Stimulated activated CD8-positive, alpha-beta memory T cell treated with anti-CD3 and anti-CD28 coated beads, Interleukin-4, amount 100 ng/mL, for 1 hour (primary cell): Measurements from ENCODE around the gene LDLR.
A peak's percentile ranks its signal among the peaks of the same experiment; 100 is the strongest.
"Not testable (repeated sequence)": the region's sequence is repeated elsewhere in the genome, so short reads cannot be mapped to it uniquely, and the experiment has no call there.

Experiments used
- DNase-seq, 2 donors: peaks; one replicate each; pipeline ENCODE4 v3.0.0-alpha.2; 2020; ENCODE audit warnings: low read depth in 2 of 2, low spot score in 1 of 2

LDLR gene

DNA sequence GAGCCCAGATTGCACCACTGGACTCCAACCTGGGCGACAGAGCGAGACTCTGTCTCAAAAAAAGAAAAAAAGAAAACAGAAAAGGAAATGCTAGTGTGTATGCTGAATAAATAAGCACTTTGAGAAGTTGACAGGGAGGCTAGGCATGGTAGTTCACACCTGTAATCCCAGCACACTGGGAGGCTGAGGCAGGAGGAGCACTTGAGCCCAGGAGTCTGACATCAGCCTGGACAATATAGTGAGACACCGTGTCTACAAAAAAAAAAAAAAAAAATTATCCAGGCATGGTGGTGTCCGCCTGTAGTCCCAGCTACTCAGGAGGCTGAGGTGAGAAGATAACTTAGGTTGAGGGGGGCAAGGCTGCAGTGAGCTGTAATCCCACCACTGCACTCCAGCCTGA, 19.1 kb upstream of the LDLR start:
- DNase-seq = no peak

DNA sequence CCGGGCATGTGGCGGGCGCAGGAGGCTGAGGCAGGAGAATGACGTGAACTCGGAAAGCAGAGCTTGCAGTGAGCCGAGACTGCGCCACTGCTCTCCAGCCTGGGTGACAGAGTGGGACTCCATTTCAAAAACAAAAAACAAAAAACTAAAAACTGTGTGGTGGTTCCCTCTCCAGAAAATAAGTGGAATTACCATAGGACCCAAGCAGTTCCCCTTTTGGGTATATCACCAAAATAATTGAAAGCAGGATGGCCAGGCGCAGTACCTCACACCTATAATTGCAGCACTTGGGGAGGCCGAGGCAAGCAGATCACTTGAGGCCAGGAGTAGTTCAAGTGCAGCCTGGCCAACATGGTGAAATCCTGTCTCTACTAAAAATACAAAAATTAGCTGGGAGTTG, 15.7 kb upstream of the LDLR start:
- DNase-seq = no peak

DNA sequence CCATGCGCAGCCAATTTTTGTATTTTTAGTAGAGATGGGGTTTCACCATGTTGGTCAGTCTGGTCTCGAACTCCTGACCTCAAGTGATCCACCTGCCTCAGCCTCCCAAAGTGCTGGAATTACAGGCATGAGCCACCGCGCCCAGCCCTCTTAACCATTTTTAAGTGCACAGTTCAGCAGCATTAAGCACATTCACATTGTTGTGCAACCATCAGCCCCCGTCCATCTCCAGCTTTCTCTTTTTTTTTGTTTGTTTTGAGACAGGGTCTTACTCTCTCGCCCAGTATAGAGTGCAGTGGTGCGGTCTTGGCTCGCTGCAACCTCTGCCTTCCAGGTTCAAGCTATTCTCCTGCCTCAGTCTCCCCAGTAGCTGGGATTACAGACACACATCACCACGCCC, 12.5 kb upstream of the LDLR start:
- not testable (repeated sequence) for DNase-seq

DNA sequence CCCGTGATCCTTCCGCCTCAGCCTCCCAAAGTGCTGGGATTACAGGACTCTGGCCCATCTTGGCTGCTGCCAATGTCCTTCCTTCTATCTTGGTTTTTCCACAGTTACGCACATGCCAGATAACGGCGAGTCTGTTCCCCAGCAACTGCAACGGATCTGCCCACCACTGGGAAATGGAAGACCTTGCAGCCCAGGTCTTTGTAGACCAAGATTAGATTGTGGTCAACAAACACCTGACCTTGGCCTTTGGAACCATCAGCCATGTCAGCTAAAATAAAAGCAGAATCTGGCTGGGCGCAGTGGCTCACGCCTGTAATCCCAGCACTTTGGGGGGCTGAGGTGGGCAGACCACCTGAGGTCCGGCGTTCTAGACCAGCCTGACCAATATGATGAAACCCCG, 10.4 kb upstream of the LDLR start:
- no peak for DNase-seq

DNA sequence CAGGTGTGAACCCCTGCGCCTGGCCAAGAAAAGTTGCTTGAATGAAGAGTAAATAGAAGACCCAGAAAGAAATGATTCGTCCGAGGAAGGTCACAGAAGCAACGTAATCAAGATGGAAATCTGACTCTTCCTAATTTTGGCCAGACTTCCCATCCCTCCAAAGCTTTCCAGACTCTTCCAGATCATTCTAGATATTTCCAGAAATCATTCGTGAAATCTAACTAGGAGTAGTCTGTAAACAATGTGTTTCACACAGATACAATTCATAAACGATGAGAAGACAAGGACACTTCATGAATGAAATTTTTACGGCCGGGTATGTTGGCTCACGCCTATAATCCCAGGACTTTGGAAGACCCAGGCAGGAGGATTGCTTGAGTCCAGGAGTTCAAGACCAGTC, 9.3 kb upstream of the LDLR start:
- DNase-seq = no peak

DNA sequence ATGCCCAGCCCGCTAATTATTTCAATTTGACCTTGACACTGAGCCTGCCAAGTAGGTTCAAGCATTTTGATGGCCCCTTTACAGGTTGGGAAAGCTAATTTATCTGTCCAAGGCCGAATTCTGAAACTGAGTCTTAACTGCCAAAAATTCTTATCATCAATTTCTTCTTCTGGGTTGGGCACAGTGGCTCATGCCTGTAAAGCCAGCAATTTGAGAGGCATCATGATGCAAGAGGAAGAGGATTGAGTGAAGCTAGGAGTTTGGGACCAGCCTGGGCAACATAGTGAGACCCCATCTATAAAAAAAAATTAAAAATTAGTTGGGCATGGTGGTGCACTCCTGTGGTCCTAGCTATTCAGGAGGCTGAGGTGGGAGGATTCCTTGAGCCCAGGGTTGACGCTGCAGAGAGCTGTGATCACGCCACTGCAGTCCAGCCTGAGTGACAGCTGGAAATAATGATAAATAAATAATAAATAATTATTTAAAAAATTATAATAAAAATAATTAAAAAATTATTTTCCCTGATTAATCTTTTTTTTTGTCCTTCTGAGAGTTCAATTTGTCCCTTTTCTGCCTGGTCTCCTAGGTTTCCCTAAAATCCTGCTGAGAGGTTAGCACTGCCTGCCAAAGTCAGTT, 1.3 kb upstream of the LDLR start:
- DNase-seq = no peak

DNA sequence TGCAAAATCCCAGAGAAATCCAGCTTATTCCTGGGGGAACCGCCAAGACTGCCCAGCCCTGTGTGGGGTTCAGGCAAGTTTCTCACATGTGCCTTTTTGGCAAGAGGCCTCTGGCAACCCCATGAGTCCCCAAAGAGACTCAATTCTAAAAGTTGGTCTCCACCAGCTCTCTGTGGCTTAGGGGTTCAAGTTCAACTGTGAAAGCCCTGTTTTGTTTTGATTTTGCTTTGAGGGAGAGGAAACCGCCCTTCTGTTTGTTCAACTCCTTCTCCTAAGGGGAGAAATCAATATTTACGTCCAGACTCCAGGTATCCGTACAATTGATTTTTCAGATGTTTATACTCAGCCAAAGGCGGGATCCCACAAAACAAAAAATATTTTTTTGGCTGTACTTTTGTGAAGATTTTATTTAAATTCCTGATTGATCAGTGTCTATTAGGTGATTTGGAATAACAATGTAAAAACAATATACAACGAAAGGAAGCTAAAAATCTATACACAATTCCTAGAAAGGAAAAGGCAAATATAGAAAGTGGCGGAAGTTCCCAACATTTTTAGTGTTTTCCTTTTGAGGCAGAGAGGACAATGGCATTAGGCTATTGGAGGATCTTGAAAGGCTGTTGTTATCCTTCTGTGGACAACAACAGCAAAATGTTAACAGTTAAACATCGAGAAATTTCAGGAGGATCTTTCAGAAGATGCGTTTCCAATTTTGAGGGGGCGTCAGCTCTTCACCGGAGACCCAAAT, 583 bp upstream of the LDLR start:
- no peak for DNase-seq

DNA sequence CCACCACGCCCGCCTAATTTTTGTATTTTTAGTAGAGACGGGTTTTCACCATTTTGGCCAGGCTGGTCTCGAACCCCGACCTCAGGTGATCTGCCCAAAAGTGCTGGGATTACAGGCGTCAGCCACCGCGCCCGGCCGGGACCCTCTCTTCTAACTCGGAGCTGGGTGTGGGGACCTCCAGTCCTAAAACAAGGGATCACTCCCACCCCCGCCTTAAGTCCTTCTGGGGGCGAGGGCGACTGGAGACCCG, 676 bp downstream of the LDLR start:
- DNase-seq = not testable (repeated sequence)

DNA sequence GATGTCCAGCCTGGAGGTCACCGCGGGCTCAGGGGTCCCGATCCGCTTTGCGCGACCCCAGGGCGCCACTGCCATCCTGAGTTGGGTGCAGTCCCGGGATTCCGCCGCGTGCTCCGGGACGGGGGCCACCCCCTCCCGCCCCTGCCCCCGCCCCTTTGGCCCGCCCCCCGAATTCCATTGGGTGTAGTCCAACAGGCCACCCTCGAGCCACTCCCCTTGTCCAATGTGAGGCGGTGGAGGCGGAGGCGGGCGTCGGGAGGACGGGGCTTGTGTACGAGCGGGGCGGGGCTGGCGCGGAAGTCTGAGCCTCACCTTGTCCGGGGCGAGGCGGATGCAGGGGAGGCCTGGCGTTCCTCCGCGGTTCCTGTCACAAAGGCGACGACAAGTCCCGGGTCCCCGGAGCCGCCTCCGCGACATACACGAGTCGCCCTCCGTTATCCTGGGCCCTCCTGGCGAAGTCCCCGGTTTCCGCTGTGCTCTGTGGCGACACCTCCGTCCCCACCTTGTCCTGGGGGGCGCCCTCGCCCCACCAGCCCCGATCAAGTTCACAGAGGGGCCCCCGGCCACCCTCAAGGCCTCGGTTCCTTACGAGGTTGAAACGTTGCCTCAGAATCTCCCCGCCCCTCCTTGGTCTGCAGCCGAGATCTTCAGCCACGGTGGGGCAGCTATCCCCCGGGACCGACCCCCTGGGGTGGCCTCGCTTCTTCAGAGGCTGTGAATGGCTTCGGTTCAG, 1.2 kb downstream of the LDLR start:
- DNase-seq = peak; percentile 91 to 94

DNA sequence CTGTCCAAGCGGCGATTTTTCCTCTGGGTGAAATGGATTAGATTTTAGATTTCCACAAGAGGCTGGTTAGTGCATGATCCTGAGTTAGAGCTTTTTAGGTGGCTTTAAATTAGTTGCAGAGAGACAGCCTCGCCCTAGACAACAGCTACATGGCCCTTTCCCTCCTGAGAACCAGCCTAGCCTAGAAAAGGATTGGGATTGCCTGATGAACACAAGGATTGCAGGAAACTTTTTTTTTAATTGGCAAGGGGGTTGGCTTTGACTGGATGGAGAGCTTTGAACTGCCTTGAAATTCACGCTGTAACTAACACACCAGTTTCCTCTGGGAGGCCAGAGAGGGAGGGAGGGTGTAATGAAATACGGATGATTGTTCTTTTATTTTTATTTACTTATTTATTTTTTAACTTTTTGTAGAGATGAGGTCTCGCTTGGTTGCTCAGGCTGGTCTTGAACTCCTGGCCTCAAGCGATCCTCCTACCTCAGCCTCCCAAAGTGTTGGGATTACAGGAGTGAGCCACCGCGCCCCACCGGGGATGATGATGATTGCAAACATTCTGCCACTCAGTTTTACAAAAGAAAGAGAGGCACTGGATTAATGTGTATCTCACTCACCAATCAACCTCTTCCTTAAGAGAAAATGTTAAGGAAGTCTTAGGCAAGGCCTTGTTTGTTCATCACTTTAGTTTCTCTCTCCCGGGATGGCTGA, 1.9 kb downstream of the LDLR start:
- DNase-seq = no peak

DNA sequence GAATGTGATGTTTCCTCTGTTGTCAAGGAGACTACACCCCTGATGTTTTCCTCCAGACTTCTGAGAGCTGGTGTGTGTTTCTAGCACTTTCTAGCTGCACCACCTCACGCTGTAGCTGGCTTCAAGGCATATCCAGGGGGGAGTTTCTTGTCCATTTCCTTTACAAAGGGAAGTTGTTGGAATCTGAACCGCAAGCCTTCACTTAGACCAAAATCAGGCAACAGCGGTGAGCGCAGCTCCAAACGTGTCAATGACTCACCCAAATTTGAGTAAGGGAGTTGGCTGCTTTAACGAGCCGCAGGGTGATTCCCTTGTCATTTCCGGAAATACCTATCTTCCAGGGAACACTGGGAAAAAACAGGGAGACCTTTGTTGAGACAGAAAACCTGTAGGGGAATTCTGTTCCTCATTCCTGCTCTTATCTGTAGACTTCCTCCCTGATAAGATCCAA, 2.5 kb downstream of the LDLR start:
- DNase-seq = no peak

DNA sequence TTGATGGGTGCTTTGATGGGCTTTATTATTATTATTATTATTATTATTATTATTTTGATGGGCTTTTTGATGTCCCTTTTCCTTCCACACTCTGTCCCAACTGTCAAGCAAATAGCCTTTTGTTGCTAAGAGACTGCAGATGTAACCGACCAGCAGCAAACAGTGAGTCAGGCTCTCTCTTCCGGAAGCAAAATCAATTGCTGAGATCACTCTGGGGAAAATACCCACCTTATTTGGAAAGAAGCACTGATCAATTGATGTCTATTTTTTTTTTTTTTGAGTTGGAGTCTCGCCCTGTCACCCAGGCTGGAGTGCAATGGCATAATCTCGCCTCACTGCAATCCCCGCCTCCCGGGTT, 2.9 kb downstream of the LDLR start:
- DNase-seq = no peak

DNA sequence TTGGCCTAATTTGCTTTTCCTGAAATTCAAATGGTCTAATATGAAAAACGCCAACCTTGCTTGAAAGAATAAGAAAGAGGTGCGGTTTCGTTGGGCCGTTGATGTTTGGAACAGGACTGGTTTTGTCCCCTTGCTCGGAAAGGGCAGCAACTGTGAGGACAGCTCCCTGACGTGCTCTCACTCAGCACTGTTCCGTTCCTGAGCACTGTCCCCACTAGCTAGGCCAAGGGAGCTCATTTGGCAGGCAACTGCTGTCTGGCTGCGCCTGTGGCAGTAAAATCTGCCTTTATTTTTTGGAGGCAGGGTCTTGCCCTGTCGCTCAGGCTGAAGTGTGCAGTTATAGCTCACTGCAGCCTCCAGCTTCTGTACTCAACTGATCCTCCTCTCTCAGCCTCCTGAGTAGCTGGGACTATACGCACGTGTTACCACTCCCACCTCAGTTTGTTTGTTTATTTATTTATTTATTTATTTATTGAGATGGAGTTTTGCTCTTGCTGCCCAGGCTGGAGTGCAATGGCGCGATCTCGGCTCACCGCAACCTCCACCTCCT, 4.5 kb downstream of the LDLR start:
- no peak for DNase-seq

DNA sequence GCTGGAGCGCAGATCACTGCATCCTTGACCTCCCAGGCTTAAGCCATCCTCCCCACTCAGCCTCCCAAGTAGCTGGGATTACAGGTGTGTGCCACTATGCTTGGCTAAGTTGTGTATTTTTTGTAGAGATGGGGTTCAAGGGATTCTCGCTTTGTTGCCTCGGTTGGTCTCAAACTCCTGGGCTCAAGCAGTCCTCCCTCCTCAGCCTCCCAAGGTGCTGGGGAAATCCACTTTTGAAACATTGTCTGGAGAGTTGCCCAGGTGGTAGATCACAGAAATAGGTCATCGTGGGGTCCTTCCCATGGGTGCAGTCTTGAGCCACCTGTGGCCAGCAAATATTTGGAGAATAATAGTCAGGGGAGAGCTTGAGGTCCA, 5.2 kb downstream of the LDLR start:
- DNase-seq = no peak

DNA sequence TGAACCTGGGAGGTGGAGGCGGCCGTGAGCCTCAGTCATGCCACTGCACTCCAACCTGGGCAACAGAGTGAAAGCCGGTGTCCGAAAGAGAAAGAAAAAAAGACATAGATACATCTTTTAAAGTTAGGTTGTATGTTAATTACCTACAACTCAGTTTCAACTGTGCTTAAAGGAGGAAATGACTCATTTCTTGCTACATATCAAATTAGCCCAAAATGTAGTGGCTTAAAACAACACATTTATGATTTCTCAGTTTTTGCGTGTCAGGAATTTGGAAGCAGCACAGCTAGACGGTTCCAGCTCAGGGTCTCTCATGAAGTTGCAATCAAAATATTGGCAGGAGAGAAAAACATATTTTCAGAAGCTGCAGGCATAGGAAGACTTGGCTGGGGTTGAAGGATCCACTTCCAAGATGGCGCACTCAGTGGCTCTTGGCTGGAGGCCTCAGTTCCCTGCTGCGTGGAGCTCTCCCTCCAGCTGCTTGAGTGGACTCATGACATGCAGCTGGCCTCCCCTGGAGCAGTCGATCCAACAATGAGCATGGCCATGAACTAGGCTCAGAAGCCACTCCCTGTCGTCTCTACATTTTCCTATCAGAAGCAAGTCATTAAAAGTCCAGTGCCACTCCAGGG, 7.1 kb downstream of the LDLR start:
- DNase-seq = no peak

DNA sequence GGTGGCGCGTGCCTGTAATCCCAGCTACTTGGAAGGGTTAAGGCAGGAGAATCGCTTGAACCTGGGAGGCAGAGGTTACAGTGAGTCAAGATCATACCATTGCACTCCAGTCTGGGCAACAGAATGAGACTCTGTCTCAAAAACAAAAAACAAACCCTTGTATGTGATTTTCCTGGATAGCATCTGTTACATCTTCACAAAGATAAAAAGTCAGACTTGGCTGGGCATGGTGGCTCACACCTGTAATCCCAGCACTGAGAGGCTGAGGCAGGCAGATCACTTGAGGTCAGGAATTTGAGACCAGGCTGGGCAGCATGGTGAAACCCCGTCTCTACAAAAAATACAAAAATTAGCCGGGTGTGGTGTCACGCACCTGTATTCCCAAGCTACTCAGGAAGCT, 8.1 kb downstream of the LDLR start:
- not testable (repeated sequence) for DNase-seq

DNA sequence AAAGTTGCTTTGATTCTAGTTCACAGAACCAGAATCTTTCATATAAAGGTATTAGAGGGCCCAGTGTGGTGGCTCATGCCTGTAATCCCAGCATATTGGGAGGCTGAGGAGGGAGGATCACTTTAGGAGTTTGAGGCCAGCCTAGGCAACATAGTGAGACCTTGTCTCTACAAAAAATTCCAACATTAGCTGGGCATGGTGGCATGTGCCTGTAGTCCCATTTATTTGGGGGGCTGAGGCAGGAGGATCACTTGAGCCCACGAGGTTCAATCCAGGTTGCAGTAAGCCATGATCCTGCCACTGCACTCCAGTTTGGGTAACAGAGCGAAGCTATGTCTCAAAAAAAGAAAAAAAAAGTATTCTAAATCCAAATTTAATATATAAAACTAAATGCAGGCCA, 9.1 kb downstream of the LDLR start:
- no peak for DNase-seq

DNA sequence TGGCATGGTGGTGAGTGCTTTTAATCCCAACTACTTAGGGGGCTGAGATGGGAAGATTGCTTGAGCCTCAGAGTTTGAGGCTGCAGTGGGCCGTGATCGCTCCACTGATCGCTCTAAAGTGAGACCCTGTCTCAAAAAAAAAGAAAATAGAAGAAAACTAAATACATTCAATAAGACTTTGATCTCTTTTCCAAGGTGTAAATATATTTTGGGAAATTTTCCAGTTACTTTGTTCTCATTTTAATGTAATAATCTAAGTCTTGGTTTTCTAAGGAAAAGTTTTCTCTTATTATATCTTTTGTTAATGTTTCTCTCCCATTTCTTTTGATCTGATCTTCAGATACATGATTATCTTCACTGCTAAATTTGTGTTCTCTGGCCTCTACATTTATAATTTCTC, 9.6 kb downstream of the LDLR start:
- no peak for DNase-seq

DNA sequence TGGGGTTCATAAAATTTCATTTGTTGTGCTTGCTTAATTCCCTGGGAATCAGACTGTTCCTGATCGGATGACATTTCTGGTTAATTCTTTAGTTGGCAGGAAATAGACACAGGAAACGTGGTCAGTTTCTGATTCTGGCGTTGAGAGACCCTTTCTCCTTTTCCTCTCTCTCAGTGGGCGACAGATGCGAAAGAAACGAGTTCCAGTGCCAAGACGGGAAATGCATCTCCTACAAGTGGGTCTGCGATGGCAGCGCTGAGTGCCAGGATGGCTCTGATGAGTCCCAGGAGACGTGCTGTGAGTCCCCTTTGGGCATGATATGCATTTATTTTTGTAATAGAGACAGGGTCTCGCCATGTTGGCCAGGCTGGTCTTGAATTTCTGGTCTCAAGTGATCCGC, 10.8 kb downstream of the LDLR start:
- no peak for DNase-seq

DNA sequence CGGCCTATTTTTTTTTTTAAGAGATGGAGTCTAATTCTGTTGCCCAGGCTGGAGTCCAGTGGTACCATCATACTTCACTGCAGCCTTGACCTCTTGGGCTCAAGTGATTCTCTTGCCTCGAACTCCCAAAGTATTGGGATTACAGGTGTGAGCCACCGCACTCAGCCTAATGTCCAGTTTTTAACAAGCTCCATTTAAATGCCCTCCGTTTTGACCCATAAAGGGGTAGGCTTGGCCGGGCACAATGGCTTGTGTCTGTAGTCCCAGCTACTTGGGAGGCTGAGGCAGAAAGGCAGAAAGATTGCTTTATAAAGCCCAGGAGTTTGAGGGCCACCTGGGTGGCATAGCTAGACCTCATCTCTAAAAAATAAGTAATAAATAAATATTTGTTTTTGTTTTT, 11.8 kb downstream of the LDLR start:
- DNase-seq = no peak

DNA sequence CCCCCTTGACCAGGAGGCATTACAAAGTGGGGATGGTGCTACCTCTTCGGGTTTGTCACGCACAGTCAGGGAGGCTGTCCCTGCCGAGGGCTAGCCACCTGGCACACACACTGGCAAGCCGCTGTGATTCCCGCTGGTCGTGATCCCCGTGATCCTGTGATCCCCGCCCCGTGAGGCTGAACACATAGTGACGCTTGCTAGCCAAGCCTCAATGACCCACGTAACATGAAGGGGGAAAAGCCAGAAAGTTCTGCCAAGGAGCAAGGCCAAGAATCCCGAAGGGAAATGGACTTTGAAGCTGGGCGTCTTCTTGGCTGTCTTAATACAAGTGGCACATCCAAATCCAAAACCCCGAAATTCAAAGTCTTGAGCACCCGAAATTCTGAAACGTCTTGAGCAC, 13.7 kb downstream of the LDLR start:
- DNase-seq = no peak
